Measurements from ENCODE around the gene FHDC1.

The FHDC1 gene

DNA sequence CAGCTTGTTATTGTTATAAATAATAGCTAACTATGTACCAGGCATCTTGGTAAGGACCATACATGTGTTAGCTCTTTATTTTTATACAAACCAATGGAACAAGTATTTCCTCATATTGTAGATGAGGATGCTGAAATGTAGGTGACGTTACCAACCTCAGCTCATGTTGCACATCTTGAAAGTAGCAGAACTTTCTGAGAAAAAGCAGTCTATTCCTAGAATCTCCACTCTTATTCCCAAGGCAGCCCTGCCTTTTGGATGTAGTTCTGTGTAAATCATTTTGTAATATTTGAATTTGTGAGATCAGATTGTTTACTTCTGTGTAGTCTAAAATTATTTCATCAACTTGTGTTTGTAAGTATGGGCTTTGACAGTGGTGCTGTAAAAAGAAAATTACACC, 5.3 kb downstream of the FHDC1 start:
- H3K4me1 ChIP-seq = peaks cover 18% of the 10 kb centered on the region
- H3K4me2 ChIP-seq (ENCODE audit: low read length) = no peak overlapping the region
- TF ChIP-seq, protein P1, sequence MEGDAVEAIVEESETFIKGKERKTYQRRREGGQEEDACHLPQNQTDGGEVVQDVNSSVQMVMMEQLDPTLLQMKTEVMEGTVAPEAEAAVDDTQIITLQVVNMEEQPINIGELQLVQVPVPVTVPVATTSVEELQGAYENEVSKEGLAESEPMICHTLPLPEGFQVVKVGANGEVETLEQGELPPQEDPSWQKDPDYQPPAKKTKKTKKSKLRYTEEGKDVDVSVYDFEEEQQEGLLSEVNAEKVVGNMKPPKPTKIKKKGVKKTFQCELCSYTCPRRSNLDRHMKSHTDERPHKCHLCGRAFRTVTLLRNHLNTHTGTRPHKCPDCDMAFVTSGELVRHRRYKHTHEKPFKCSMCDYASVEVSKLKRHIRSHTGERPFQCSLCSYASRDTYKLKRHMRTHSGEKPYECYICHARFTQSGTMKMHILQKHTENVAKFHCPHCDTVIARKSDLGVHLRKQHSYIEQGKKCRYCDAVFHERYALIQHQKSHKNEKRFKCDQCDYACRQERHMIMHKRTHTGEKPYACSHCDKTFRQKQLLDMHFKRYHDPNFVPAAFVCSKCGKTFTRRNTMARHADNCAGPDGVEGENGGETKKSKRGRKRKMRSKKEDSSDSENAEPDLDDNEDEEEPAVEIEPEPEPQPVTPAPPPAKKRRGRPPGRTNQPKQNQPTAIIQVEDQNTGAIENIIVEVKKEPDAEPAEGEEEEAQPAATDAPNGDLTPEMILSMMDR (IDR thresholded peaks at IDR 0.05) = no peak
- H3K4me3 ChIP-seq (ENCODE audit: low read depth, low read length) = no peak overlapping the region
- H2AFZ ChIP-seq = no peak overlapping the region
- H3K27me3 ChIP-seq (ENCODE audit: control insufficient read depth, insufficient read depth, low read length) = no peaks in the 10 kb centered on the region
- H3K79me2 ChIP-seq = peaks cover 15% of the 10 kb centered on the region
- H3K9ac ChIP-seq = no peak overlapping the region
- no peak overlapping the region for H3K27ac ChIP-seq
- no peaks in the 10 kb centered on the region for H3K9me3 ChIP-seq (ENCODE audit: control insufficient read depth, low read length)
- H3K36me3 ChIP-seq (ENCODE audit: control insufficient read depth, insufficient read depth, low read length) = no peaks in the 10 kb centered on the region

DNA sequence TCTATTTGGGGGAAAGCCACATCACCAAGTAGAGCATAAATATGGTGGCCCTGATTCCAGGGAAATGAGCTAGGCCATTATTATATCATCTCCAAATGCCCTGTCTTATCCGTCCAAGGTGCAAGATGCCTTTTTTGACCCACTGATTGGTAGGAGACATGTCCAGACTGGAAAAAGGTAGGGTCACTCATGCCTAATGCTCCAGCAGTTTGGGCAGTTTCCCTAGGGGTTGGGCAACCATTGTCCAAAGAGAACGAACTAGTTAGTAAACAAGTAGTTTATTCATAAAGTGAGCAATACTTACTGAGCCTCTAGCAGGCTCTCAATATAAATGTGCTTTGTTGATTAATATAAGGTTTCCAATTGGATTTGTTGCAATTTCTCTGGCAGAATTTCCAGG, 6.2 kb downstream of the FHDC1 start:
- Histone ChIP-seq H3K79me2 (peaks cover 18% of the 10 kb centered on the region), H3K36me3 (ENCODE audit: control insufficient read depth, insufficient read depth, low read length) (no peaks in the 10 kb centered on the region), H3K9me3 (ENCODE audit: control insufficient read depth, low read length) (no peaks in the 10 kb centered on the region), H3K27me3 (ENCODE audit: control insufficient read depth, insufficient read depth, low read length) (no peaks in the 10 kb centered on the region), H3K4me2 (ENCODE audit: low read length) (no peak overlapping the region), H3K9ac (no peak overlapping the region), H2AFZ (no peak overlapping the region), H3K4me3 (ENCODE audit: low read depth, low read length) (no peak overlapping the region), H3K27ac (no peak overlapping the region), H3K4me1 (peaks cover 18% of the 10 kb centered on the region)
- TF ChIP-seq, protein P1 (IDR thresholded peaks at IDR 0.05) = no peak

DNA sequence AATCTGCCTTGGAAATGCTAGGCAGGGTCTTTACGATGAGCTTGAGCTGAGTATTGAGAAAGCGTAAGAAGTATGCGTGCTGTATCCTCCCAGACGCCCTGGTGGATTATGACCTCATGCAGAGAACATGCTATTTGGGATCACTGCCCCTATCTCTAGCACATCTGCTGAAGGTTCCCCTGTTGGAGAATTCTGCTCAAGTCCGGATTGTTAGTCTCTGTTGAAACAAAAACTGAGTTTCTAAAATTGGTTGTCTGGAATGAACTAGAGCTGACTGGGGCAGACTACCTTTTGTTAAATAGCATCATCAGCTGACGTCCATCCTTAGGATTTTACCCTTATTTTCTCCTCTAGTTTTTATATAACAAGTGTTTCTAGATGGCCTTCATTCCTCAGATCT, 7.5 kb downstream of the FHDC1 start:
- H3K9me3 ChIP-seq (ENCODE audit: control insufficient read depth, low read length) = no peaks in the 10 kb centered on the region
- H3K27ac ChIP-seq = peak overlapping the region; percentile 68
- H3K4me2 ChIP-seq (ENCODE audit: low read length) = peak overlapping the region; percentile 14
- TF ChIP-seq, protein P1 (IDR thresholded peaks at IDR 0.05) = no peak
- peaks cover 17% of the 10 kb centered on the region for H3K4me1 ChIP-seq
- no peak overlapping the region for H3K9ac ChIP-seq
- H3K4me3 ChIP-seq (ENCODE audit: low read depth, low read length) = no peak overlapping the region
- peaks cover 16% of the 10 kb centered on the region for H3K79me2 ChIP-seq
- no peaks in the 10 kb centered on the region for H3K27me3 ChIP-seq (ENCODE audit: control insufficient read depth, insufficient read depth, low read length)
- H2AFZ ChIP-seq = no peak overlapping the region
- H3K36me3 ChIP-seq (ENCODE audit: control insufficient read depth, insufficient read depth, low read length) = no peaks in the 10 kb centered on the region

DNA sequence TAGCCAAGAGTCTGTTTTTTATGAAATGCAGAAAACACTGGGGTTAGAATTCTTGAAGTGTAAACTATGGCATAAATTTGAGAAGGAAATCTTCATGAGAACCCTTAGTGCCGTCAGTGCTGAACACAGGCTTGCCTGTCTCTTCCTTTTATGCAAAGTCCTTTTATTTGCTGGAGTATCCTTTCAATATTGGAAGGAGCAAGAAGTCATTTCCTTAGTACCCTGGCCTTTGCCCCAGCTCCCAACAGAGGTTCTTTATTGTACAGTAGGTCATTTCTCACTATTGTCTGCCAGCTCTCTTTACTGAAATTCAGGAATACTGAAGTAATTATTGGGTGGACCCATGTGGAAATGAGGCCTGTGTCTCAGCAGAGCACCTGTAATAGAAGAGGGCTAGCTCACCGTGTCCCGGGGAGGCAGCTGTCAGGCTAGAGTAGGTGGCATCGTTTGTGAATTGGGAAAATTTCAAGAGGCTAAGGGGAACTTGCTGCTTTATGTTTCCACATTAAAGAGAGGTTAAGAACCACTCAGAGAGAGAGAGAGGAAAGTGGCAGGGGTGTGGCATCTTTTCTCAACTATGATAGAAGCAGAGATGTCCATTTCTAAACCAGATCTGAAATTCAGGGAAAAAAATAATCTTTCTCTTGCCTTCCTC, 8.7 kb downstream of the FHDC1 start:
- Histone ChIP-seq H3K79me2 (peaks cover 9% of the 10 kb centered on the region), H3K4me3 (ENCODE audit: low read depth, low read length) (no peak overlapping the region), H2AFZ (no peak overlapping the region), H3K27ac (no peak overlapping the region), H3K27me3 (ENCODE audit: control insufficient read depth, insufficient read depth, low read length) (no peaks in the 10 kb centered on the region), H3K36me3 (ENCODE audit: control insufficient read depth, insufficient read depth, low read length) (no peaks in the 10 kb centered on the region), H3K4me1 (peaks cover 14% of the 10 kb centered on the region), H3K4me2 (ENCODE audit: low read length) (no peak overlapping the region), H3K9ac (no peak overlapping the region), H3K9me3 (ENCODE audit: control insufficient read depth, low read length) (no peaks in the 10 kb centered on the region)
- TF ChIP-seq, protein P1 (IDR thresholded peaks at IDR 0.05) = no peak

DNA sequence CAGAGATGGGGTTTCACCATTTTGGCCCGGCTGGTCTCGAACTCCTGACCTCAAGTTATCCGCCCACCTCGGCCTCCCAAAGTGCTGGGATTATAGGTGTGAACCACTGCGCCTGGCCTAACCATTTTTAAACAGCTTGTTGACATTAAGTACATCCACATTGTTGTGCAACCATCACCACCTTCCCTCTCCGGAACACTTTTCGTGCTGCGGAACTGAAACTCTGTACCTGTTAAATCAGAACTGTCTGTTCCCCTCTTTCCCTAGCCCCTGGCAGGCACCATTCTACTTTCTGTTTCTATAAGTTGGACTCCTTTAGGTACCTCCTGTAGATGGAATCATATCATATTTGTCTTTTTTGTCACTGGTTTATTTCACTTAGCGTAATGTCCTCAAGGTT, 9.5 kb downstream of the FHDC1 start:
- no peaks in the 10 kb centered on the region for H3K9me3 ChIP-seq (ENCODE audit: control insufficient read depth, low read length)
- H3K4me2 ChIP-seq (ENCODE audit: low read length) = no peak overlapping the region
- H3K4me3 ChIP-seq (ENCODE audit: low read depth, low read length) = no peak overlapping the region
- H3K4me1 ChIP-seq = peaks cover 18% of the 10 kb centered on the region
- TF ChIP-seq, protein P1 (IDR thresholded peaks at IDR 0.05) = no peak
- H3K9ac ChIP-seq = no peak overlapping the region
- no peak overlapping the region for H3K27ac ChIP-seq
- H3K79me2 ChIP-seq = peaks cover 9% of the 10 kb centered on the region
- no peaks in the 10 kb centered on the region for H3K36me3 ChIP-seq (ENCODE audit: control insufficient read depth, insufficient read depth, low read length)
- no peak overlapping the region for H2AFZ ChIP-seq
- no peaks in the 10 kb centered on the region for H3K27me3 ChIP-seq (ENCODE audit: control insufficient read depth, insufficient read depth, low read length)

All from parathyroid adenoma (tissue), 2 donors.